Neural cell (in vitro differentiated cells): ENCODE measurements around the gene FGD4. TPM values are rescaled to one million over a fixed set of nuclear protein-coding genes. Genes with fewer than 3 reads are reported as not detected.

Experiments used
- H2AFZ ChIP-seq: fragments of 200-600, 300-800 bp; sonication (generic), shearing (Covaris generic); 2 replicates; pipeline ENCODE4 v1.6.0; 2014; ENCODE audit warnings: low read depth, mild to moderate bottlenecking, antibody characterized with exemption, low read length, moderate library complexity
- H3F3A ChIP-seq: fragments of 200-600 bp; shearing (Covaris generic); 2 replicates; pipeline ENCODE4 v1.6.1; 2016; ENCODE audit warnings: mild to moderate bottlenecking, moderate library complexity, mixed read lengths, antibody characterized with exemption, low read length; ENCODE audit not compliant: insufficient read depth, poor library complexity, severe bottlenecking
- H3K27ac ChIP-seq: fragments of 200-600, 300-800 bp; sonication (generic), shearing (Covaris generic); 2 replicates; pipeline ENCODE4 v1.5.1; 2014; ENCODE audit warnings: mild to moderate bottlenecking, low read length, moderate library complexity
- H3K27me3 ChIP-seq: fragments of 300-800, 200-600 bp; sonication (generic), shearing (Covaris generic); 2 replicates; pipeline ENCODE4 v1.6.0; 2014; ENCODE audit warnings: mild to moderate bottlenecking, low read depth, low read length, moderate library complexity; ENCODE audit not compliant: insufficient read depth
- H3K36me3 ChIP-seq: fragments of 300-800, 200-600 bp; sonication (generic), shearing (Covaris generic); 2 replicates; pipeline ENCODE4 v1.5.1; 2014; ENCODE audit warnings: mild to moderate bottlenecking, antibody characterized with exemption, low read length, moderate library complexity; ENCODE audit not compliant: insufficient read depth
- H3K4me2 ChIP-seq: fragments of 300-800, 200-600 bp; sonication (generic), shearing (Covaris generic); 2 replicates; pipeline ENCODE4 v1.6.0; 2014; ENCODE audit warnings: mild to moderate bottlenecking, low read length
- H3K4me3 ChIP-seq: fragments of 300-800, 200-600 bp; sonication (generic), shearing (Covaris generic); 2 replicates; pipeline ENCODE4 v1.5.1; 2014; ENCODE audit warnings: mild to moderate bottlenecking, low read length, moderate library complexity
- H3K79me2 ChIP-seq: fragments of 200-600 bp; shearing (Covaris generic); replicated peaks from 2 replicates; pipeline ENCODE4 v1.6.0; 2014; ENCODE audit warnings: mild to moderate bottlenecking, low read length, moderate library complexity; ENCODE audit not compliant: insufficient read depth
- H3K9ac ChIP-seq: fragments of 300-800, 200-600 bp; sonication (generic), shearing (Covaris generic); 2 replicates; pipeline ENCODE4 v1.6.1; 2016; ENCODE audit warnings: mild to moderate bottlenecking, low read length, mixed read lengths
- H3K9me2 ChIP-seq: fragments of 200-600 bp; shearing (Covaris generic); 2 replicates; pipeline ENCODE4 v1.6.1; 2016; ENCODE audit warnings: mild to moderate bottlenecking, low read length, mixed read lengths; ENCODE audit not compliant: insufficient read depth
- H3K9me3 ChIP-seq: fragments of 200-600, 300-800 bp; sonication (generic), shearing (Covaris generic); 2 replicates; pipeline ENCODE4 v1.6.1; 2016; ENCODE audit warnings: mild to moderate bottlenecking, mixed run types, low read length, moderate library complexity, mixed read lengths
- H4K20me1 ChIP-seq: fragments of 200-600 bp; shearing (Covaris generic); 2 replicates; pipeline ENCODE4 v1.6.1; 2016; ENCODE audit warnings: mild to moderate bottlenecking, mixed run types; ENCODE audit not compliant: insufficient read depth
- CTCF ChIP-seq: fragments of 450-650 bp; IDR thresholded peaks from 2 replicates; pipeline ENCODE4 v1.5.1; 2014; ENCODE audit warnings: antibody characterized with exemption, mild to moderate bottlenecking, moderate library complexity; ENCODE audit not compliant: poor library complexity, severe bottlenecking
- EP300 ChIP-seq: fragments of 450-650 bp; conservative IDR thresholded peaks from 2 replicates; pipeline ENCODE4 v1.6.1; 2014; ENCODE audit warnings: antibody characterized with exemption, mild to moderate bottlenecking, moderate library complexity; ENCODE audit not compliant: poor library complexity, severe bottlenecking
- EZH2 ChIP-seq: fragments of 200-600, 300-800 bp; shearing (Covaris generic), sonication (generic); IDR thresholded peaks from 2 replicates; pipeline ENCODE4 v1.6.1; 2014; ENCODE audit warnings: antibody characterized with exemption, low read length, borderline replicate concordance, mild to moderate bottlenecking; ENCODE audit not compliant: insufficient read depth, poor library complexity, severe bottlenecking
- MXI1 ChIP-seq: fragments of 450-650 bp; conservative IDR thresholded peaks from 2 replicates; pipeline ENCODE4 v1.6.1; 2014; ENCODE audit warnings: antibody characterized with exemption, mild to moderate bottlenecking; ENCODE audit not compliant: poor library complexity, severe bottlenecking
- POLR2AphosphoS5 ChIP-seq: IDR thresholded peaks from 2 replicates; pipeline ENCODE4 v1.6.1; 2012
- RAD21 ChIP-seq: fragments of 450-650 bp; conservative IDR thresholded peaks from 2 replicates; pipeline ENCODE4 v1.6.1; 2014; ENCODE audit warnings: antibody characterized with exemption, mild to moderate bottlenecking, moderate library complexity
- SMC3 ChIP-seq: fragments of 450-650 bp; conservative IDR thresholded peaks from 2 replicates; pipeline ENCODE4 v1.6.1; 2014; ENCODE audit warnings: antibody characterized with exemption, mild to moderate bottlenecking, moderate library complexity; ENCODE audit not compliant: poor library complexity
- TAF1 ChIP-seq: IDR thresholded peaks from 2 replicates; pipeline ENCODE4 v1.6.1; 2012; ENCODE audit warnings: low read depth
- polyA plus RNA-seq: library from polyadenylated mRNA; depleted of rRNA; stranded (reverse); fragments of >200 nt; gene quantifications from 2 replicates; pipeline ENCODE4 v1.2.3, GENCODE V29; 2014
- TF ChIP-seq, protein P1 (sequence below): IDR thresholded peaks from 2 replicates; pipeline ENCODE4 v1.6.1; 2012; ENCODE audit warnings: borderline replicate concordance

Gene FGD4
- polyA plus RNA-seq, 1 donor from 2014 or later = 24.4 TPM

DNA sequence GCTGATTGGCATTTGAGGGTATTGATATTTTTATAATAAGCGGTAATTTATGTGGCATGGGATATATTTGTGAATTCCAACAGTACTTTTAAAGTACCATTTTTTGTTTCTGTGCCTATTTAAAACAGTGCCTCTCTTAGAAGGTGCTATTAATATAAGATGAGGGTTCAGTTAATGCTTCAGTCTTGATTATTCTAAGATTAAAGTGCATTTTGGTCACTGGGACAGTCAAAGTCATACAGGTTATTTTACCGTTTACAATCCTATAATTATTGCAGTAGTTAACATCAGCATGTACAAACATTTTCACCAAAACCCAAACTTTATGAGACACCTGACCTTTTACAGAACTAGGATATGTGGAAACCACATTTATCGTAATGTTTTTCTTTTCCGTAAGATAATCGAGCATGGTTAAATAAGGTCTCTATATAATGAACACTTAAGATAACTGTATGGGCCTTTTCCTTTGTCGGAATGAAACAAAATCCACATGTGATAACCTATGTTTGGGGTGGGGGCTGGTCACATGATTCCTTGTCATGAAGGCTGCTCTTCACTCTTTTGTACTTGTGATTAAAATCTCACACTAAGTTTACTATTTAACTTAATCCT lies 242.0 kb downstream of the FGD4 start:
- no peaks in the 10 kb centered on the region for H3K27me3 ChIP-seq
- H3K9me3 ChIP-seq = no peaks in the 10 kb centered on the region
- no peaks in the 10 kb centered on the region for H3F3A ChIP-seq
- H2AFZ ChIP-seq = no peak overlapping the region
- peaks cover 3% of the 10 kb centered on the region for H3K36me3 ChIP-seq
- H4K20me1 ChIP-seq = no peaks in the 10 kb centered on the region
- H3K27ac ChIP-seq = no peak overlapping the region
- no peak overlapping the region for H3K9ac ChIP-seq
- H3K4me2 ChIP-seq = no peak overlapping the region
- TF ChIP-seq TAF1 = no peak
- TF ChIP-seq, protein P1, sequence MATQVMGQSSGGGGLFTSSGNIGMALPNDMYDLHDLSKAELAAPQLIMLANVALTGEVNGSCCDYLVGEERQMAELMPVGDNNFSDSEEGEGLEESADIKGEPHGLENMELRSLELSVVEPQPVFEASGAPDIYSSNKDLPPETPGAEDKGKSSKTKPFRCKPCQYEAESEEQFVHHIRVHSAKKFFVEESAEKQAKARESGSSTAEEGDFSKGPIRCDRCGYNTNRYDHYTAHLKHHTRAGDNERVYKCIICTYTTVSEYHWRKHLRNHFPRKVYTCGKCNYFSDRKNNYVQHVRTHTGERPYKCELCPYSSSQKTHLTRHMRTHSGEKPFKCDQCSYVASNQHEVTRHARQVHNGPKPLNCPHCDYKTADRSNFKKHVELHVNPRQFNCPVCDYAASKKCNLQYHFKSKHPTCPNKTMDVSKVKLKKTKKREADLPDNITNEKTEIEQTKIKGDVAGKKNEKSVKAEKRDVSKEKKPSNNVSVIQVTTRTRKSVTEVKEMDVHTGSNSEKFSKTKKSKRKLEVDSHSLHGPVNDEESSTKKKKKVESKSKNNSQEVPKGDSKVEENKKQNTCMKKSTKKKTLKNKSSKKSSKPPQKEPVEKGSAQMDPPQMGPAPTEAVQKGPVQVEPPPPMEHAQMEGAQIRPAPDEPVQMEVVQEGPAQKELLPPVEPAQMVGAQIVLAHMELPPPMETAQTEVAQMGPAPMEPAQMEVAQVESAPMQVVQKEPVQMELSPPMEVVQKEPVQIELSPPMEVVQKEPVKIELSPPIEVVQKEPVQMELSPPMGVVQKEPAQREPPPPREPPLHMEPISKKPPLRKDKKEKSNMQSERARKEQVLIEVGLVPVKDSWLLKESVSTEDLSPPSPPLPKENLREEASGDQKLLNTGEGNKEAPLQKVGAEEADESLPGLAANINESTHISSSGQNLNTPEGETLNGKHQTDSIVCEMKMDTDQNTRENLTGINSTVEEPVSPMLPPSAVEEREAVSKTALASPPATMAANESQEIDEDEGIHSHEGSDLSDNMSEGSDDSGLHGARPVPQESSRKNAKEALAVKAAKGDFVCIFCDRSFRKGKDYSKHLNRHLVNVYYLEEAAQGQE = no peak
- no peak for TF ChIP-seq SMC3
- no peak for TF ChIP-seq EZH2
- TF ChIP-seq RAD21 = no peak
- H3K4me3 ChIP-seq = no peak overlapping the region
- H3K9me2 ChIP-seq = no peaks in the 10 kb centered on the region
- H3K79me2 ChIP-seq = no peaks in the 10 kb centered on the region

GRCh38 chr12:32644431-32644830 lies 245.1 kb downstream of the FGD4 start:
- H3F3A ChIP-seq = no peaks in the 10 kb centered on the region
- no peak overlapping the region for H2AFZ ChIP-seq
- no peak overlapping the region for H3K4me3 ChIP-seq
- H3K9ac ChIP-seq = no peak overlapping the region
- TF ChIP-seq POLR2AphosphoS5 = no peak
- TF ChIP-seq RAD21 = no peak
- TF ChIP-seq MXI1 = no peak
- H3K27me3 ChIP-seq = no peaks in the 10 kb centered on the region
- H3K9me2 ChIP-seq = no peaks in the 10 kb centered on the region
- H3K4me2 ChIP-seq = no peak overlapping the region
- H4K20me1 ChIP-seq = no peaks in the 10 kb centered on the region
- H3K9me3 ChIP-seq = no peaks in the 10 kb centered on the region
- no peak overlapping the region for H3K27ac ChIP-seq
- no peaks in the 10 kb centered on the region for H3K79me2 ChIP-seq
- H3K36me3 ChIP-seq = peaks cover 3% of the 10 kb centered on the region

GRCh38 chr12:32647275-32647674 lies 247.9 kb downstream of the FGD4 start:
- Histone ChIP-seq H4K20me1 (no peaks in the 10 kb centered on the region), H3K4me3 (no peak overlapping the region), H2AFZ (no peak overlapping the region), H3K79me2 (no peaks in the 10 kb centered on the region), H3K4me2 (no peak overlapping the region), H3K36me3 (no peaks in the 10 kb centered on the region), H3F3A (no peaks in the 10 kb centered on the region), H3K9ac (no peak overlapping the region), H3K27me3 (no peaks in the 10 kb centered on the region), H3K9me2 (no peaks in the 10 kb centered on the region), H3K9me3 (no peaks in the 10 kb centered on the region), H3K27ac (no peak overlapping the region)
- TF ChIP-seq CTCF (no peak), RAD21 (no peak), SMC3 (no peak), EP300 (no peak), TAF1 (no peak), MXI1 (no peak), POLR2AphosphoS5 (no peak), EZH2 (no peak)
- TF ChIP-seq, protein P1 = no peak
